Measurements from ENCODE around the gene KIAA1958. TPM values are rescaled to one million over a fixed set of nuclear protein-coding genes. Genes with fewer than 3 reads are reported as not detected.
A peak's percentile ranks its signal among the peaks of the same experiment; 100 is the strongest.
"Not testable (repeated sequence)": the region's sequence is repeated elsewhere in the genome, so short reads cannot be mapped to it uniquely, and the experiment has no call there.

KIAA1958 gene
- total and polyA plus RNA-seq, 5 experiments from 2014 or later: 2.6 to 11.8 (median 4.3) TPM

DNA sequence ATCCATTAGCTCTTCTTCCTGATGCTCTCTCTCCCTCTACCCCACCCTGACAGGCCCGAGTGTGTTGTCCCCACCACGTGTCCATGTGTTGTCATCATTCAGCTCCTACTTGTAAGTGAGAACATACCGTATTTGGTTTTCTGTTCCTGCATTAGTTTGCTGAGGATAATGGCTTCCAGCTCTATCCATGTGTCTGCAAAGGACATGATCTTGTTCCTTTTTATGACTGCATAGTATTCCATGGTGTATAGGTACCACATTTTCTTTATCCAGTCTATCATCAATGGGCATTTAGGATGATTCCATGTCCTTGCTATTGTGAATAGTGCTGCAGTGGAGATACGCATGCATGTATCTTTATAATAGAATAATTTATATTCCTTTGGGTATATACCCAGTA lies 186.6 kb downstream of the KIAA1958 start:
- H3K27ac Mint-ChIP-seq, POLR2A ChIA-PET, ATAC-seq, H3K27me3 Mint-ChIP-seq, H3K4me1 Mint-ChIP-seq, H3K4me3 Mint-ChIP-seq, DNase-seq: not testable (repeated sequence)
- H3K9me3 Mint-ChIP-seq: peaks cover 0 to 20% (median 11%) of the 10 kb centered on the region in 9 donors
- H3K36me3 Mint-ChIP-seq: peaks cover 0 to 10% (median 6%) of the 10 kb centered on the region in 3 donors

DNA sequence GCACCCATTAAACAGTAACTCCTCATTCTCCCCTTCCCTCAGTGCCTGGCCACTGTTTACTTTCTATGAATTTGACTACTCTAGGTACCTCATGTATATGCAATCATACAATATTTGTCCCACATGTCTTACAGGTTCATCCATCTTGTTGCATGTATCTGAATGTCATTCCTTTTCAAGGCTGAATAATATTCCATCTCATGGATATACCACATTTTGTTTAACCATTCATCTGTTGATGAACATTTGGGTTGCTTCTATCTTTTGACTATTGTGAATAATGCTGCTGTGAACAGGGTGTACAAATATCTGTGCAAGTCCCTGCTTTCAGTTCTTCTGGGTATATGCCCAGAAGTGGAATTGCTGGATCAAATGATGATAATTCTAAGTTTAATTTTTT lies 190.4 kb downstream of the KIAA1958 start:
- H3K27me3 Mint-ChIP-seq: peaks cover 0 to 4% (median 0%) of the 10 kb centered on the region in 5 donors
- POLR2A ChIA-PET: no interaction called here
- DNase-seq: no peak
- ATAC-seq: no peak
- peaks cover 0 to 28% (median 19%) of the 10 kb centered on the region in 9 donors for H3K9me3 Mint-ChIP-seq
- peaks cover 0 to 15% (median 14%) of the 10 kb centered on the region in 3 donors for H3K36me3 Mint-ChIP-seq
- H3K4me3 Mint-ChIP-seq: no peak overlapping the region
- peaks cover 1 to 5% (median 3%) of the 10 kb centered on the region in 4 donors for H3K4me1 Mint-ChIP-seq
- no peak overlapping the region for H3K27ac Mint-ChIP-seq

DNA sequence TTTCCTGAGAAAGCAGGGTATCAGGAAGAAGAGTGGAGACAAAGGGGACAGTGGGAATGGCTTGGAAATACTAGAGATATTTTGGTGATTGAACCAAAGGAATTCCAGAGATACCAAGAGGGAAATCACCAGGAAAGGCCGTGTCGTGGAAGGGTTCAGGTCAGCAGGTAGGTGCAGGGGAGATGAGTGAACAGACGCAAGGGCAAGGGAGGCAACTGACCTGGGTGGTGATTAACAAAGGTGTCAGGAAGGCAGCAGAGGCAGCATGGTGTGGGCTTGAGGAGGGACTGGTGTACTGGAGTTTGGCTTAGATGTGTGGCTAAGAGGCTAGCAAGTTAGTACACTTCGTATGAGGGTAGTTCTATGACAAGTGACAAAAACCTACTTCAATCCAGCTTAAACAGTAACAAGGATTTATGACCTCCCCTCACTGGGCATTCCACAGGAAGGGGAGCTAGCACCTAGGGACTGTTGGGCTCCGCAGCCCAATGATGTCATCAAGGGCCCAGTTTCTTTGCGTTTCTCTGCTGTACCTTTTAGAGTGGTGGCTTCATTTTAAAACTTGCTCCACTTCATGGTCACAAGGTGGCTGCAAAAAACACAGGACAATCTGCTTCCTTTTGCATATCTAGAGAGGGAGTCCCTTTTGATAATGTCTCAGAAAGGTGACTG lies 194.2 kb downstream of the KIAA1958 start:
- H3K9me3 Mint-ChIP-seq: peaks cover 0 to 33% (median 20%) of the 10 kb centered on the region in 9 donors
- ATAC-seq (no peak), DNase-seq (no peak)
- peaks cover 0 to 4% (median 0%) of the 10 kb centered on the region in 5 donors for H3K27me3 Mint-ChIP-seq
- H3K36me3 Mint-ChIP-seq: peaks cover 10 to 21% (median 15%) of the 10 kb centered on the region in 3 donors
- H3K27ac Mint-ChIP-seq: peak overlapping the region in 2 of 10 donors; percentile 6 to 87
- peaks cover 7 to 15% (median 8%) of the 10 kb centered on the region in 4 donors for H3K4me1 Mint-ChIP-seq
- POLR2A ChIA-PET: no interaction called here
- H3K4me3 Mint-ChIP-seq: peak overlapping the region in 1 of 10 donors; percentile 26

DNA sequence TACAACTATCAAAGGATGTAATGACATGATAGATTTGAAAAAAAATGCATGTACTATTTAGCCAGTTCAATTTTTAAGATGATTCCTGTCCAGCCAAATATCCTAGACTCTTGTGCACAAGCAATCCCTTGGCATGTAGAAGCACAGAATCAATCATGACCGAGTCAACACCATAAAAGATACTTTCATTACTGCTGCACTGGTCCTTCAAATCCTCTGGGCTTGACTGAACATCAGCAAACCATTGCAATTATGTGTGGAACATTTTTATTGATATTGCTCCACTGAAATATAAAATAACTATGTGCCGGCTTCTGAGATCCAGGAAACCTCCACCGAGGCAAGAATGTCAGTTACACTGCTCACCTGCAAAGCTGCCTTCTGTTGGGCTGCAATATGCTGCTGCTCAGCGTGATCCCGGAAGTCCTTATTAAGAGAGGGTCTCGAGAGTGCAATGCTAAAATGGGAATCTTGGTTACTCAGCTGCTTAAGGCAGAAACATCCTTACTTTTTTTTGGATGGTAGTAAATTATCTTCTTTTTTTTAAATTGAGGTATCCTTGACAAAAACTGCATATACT lies 202.6 kb downstream of the KIAA1958 start:
- Mint-ChIP-seq H3K36me3 (peaks cover 4 to 90% (median 42%) of the 10 kb centered on the region in 3 donors), H3K4me1 (peaks cover 0 to 4% (median 1%) of the 10 kb centered on the region in 4 donors), H3K27me3 (no peaks in the 10 kb centered on the region), H3K4me3 (no peak overlapping the region), H3K9me3 (peaks cover 0 to 2% (median 0%) of the 10 kb centered on the region in 9 donors), H3K27ac (no peak overlapping the region)
- no peak for DNase-seq
- no peak for ATAC-seq
- POLR2A ChIA-PET: no interaction called here

DNA sequence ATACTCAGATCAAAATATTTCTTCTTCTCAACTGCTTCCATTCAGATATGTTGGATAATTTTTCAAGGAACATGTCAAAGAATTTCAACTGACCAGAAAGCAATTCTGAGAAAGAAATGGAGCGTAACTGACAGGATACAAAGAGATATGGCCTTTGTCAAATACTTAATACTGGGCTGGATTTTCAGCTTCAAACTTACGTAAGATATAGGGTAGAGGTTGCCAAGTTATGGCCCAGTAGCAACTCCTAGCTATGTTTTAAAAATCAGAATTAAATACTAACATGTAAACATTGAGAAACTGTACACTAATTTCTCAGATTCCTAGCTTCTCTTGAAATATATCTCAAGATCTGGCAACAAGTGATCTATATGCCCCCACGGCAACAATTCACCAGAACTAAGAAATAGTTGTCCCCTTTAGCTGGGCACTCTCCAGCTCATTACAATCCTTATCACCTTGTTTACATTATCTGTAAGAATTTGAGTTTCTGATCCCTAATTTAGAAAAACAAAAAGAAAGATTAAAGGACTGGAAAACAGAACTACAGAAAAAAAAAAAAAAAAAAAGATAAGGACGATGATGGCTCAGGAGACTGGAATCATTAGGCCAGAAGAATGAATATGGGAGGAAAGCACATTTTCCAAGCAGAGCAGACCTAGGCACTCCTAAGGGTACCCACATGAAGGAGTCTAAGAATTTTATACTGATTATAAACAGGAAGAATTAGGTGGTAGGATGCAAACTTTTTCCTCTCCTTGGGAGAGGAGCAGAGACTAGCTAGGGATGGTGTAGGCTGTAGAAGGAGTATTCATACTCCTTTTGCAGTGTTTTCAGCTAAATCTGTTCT lies 208.3 kb downstream of the KIAA1958 start:
- Mint-ChIP-seq H3K27ac (peak overlapping the region in 3 of 10 donors; percentile 26 to 65 (median 64)), H3K9me3 (no peaks in the 10 kb centered on the region), H3K4me3 (no peak overlapping the region), H3K27me3 (no peaks in the 10 kb centered on the region), H3K36me3 (peaks cover 8 to 76% (median 35%) of the 10 kb centered on the region in 3 donors), H3K4me1 (peaks cover 5 to 18% (median 10%) of the 10 kb centered on the region in 4 donors)
- ATAC-seq (no peak), DNase-seq (no peak)
- POLR2A ChIA-PET: no interaction called here

DNA sequence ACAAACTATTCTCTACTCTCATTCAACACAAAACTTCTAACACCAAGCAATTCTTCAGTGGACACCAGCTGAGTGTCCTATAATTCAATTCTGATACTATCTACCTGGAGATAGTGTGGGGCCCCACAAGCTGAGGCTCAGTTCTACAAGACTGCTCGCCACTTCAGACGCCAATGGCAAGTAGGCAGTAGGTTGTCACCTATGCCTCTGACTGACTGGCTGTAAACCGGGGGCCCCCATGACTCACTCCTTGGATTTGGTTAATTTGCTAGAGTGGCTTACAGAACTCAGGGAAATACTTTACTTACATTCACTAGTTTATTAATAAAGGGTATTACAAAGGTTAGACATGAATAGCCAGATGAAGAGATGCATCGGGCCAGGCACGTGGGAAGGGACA lies 209.8 kb downstream of the KIAA1958 start:
- Mint-ChIP-seq H3K4me1 (peaks cover 5 to 21% (median 12%) of the 10 kb centered on the region in 4 donors), H3K27ac (peak overlapping the region in 3 of 10 donors; percentile 44 to 48 (median 48)), H3K4me3 (no peak overlapping the region), H3K36me3 (peaks cover 8 to 76% (median 36%) of the 10 kb centered on the region in 3 donors), H3K27me3 (no peaks in the 10 kb centered on the region), H3K9me3 (no peaks in the 10 kb centered on the region)
- POLR2A ChIA-PET: no interaction called here
- DNase-seq (no peak), ATAC-seq (no peak)

DNA sequence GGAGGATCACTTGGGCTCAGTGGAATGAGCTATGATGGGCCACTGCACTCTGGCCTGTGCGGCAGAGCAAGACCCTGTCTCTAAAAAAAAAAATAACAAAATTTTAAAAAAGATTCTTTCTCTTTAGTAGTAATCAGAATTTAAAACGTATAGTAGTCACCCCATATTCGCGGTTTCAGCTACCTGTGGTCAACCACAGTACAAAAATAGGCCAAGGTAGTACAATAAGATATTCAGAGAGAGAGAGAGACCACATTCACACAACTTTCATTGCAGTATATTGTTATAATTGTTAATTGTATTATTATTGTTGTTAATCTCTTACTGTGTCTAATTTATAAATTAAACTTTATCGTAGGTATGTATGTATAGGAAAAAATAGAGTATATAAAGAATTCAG lies 212.6 kb downstream of the KIAA1958 start:
- Mint-ChIP-seq H3K9me3 (no peaks in the 10 kb centered on the region), H3K4me1 (peaks cover 5 to 23% (median 18%) of the 10 kb centered on the region in 4 donors), H3K4me3 (no peak overlapping the region), H3K36me3 (peaks cover 4 to 69% (median 31%) of the 10 kb centered on the region in 3 donors), H3K27me3 (no peaks in the 10 kb centered on the region), H3K27ac (peak overlapping the region in 1 of 10 donors; percentile 63)
- POLR2A ChIA-PET: no interaction called here
- ATAC-seq (no peak), DNase-seq (no peak)

DNA sequence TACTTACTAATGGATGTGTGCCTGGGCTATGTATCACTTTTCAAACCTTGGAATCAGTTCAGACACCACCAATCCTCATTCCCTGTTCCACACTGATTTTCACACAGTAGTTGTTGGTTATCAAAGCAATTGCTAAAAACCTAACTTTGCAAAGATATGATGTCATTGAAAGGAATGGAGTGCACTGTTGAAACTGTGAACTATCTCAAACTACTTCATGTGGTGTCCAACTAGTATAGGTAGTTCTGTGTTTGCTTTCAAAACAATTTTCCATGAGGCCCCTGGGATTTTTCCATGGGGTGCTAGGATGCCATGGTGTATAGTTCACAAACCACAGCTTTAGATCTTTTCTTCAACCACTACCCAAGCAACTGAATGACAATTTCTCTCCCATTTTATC lies 213.5 kb downstream of the KIAA1958 start:
- ATAC-seq: no peak
- Mint-ChIP-seq H3K27ac (no peak overlapping the region), H3K4me3 (no peak overlapping the region), H3K27me3 (no peaks in the 10 kb centered on the region), H3K9me3 (no peaks in the 10 kb centered on the region), H3K4me1 (peaks cover 5 to 23% (median 19%) of the 10 kb centered on the region in 4 donors), H3K36me3 (peaks cover 4 to 70% (median 31%) of the 10 kb centered on the region in 3 donors)
- DNase-seq: no peak
- POLR2A ChIA-PET: interaction anchor here (1.0 kb wide), 1 partner anchor 18 kb away, joined by 3 read pairs; the partner anchor contains the start of gene INIP

DNA sequence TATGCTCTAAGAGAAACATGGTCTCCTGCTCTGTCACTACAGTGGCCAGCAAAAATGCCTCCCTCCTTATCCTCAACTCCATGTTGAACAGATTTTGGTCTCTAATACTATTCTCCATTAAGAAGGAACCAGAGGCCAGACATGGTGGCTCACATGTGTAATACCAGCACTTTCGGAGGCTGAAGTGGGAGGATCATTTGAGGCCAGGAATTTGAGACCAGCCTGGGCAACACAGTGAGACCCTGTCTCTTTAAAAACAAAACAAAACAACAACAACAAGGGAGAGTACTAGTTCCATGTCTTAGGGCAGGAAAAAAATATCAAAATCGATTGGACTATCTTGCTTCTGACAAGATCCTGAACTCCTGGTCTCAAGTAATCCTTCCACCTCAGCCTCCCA lies 216.7 kb downstream of the KIAA1958 start:
- Mint-ChIP-seq H3K4me1 (peaks cover 11 to 29% (median 25%) of the 10 kb centered on the region in 4 donors), H3K9me3 (no peaks in the 10 kb centered on the region), H3K4me3 (no peak overlapping the region), H3K27me3 (no peaks in the 10 kb centered on the region), H3K27ac (peak overlapping the region in 1 of 10 donors; percentile 21), H3K36me3 (peaks cover 2 to 56% (median 22%) of the 10 kb centered on the region in 3 donors)
- POLR2A ChIA-PET: interaction anchor here (1.3 kb wide), 1 partner anchor 11 kb away, joined by 6 read pairs; no protein-coding TSS in a partner anchor
- DNase-seq (no peak), ATAC-seq (no peak)

DNA sequence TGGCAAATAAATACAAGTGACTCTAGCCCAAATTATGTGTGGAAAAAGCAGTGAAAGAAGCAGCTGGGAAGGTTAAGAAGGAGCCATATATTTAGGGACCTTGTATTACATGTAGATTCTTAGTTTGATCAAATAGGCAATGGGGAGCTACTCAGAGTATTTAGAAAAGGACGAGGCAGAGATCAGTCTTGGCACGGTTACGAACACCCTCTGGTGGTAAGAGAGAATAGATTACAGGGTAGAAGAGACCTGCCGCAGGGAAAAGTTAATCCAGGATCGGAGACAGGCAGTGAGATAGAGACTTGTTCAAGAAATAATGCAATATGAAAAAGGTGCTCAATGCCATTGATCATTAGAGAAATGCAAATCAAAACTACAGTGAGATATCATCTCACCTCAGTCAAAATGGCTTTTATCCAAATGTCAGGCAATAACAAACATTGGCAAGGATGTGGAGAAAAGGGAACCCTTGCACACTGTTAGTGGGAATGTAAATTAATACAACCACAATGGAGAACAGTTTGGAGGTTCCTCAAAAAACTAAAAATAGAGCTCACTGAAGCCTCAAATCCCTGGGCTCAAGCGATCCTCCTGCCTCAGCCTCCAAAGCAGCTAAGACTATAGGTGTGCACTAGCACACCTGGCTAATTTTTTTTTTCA lies 219.3 kb downstream of the KIAA1958 start:
- DNase-seq (no peak), ATAC-seq (no peak)
- H3K27me3 Mint-ChIP-seq: no peaks in the 10 kb centered on the region
- POLR2A ChIA-PET: no interaction called here
- no peaks in the 10 kb centered on the region for H3K9me3 Mint-ChIP-seq
- H3K27ac Mint-ChIP-seq: no peak overlapping the region
- H3K36me3 Mint-ChIP-seq: peaks cover 0 to 54% (median 16%) of the 10 kb centered on the region in 3 donors
- H3K4me3 Mint-ChIP-seq: no peak overlapping the region
- peaks cover 16 to 41% (median 27%) of the 10 kb centered on the region in 4 donors for H3K4me1 Mint-ChIP-seq

DNA sequence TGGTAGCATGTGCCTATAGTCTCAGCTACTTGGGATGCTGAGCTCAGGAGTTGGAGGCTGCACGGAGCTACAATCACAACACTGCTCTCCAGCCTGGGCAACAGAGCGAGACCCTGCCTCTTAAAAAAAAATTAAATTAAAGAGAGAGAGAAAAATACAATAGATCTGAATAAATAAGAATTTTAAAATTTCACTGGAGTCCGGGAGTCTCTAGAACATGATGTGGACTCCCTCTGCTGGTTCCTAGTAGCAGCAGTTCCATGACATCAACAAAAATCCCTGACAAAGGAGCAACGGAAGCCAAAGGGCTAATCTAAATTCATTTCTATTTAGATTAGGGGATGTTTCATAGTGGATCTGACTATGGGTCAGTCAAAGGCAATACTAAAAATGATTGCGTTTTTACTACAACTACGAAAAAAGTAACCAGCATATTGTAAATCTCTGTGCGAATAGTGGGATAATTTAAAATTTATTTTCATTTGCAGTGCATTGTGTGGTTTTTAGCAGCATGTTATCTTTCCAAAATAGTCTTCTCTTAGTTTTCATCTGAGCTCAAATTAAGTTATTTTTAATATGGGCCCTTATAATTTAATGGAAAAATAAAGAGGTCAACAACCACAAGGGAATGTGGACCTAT lies 224.5 kb downstream of the KIAA1958 start:
- peaks cover 0 to 47% (median 9%) of the 10 kb centered on the region in 3 donors for H3K36me3 Mint-ChIP-seq
- no peak for ATAC-seq
- H3K27me3 Mint-ChIP-seq: no peaks in the 10 kb centered on the region
- no peak overlapping the region for H3K27ac Mint-ChIP-seq
- H3K9me3 Mint-ChIP-seq: no peaks in the 10 kb centered on the region
- POLR2A ChIA-PET: interaction anchor here (0.5 to 0.6 kb wide), 2 partner anchors 10 to 597 kb away, joined by 3 to 4 read pairs; no protein-coding TSS in a partner anchor
- peaks cover 24 to 47% (median 44%) of the 10 kb centered on the region in 4 donors for H3K4me1 Mint-ChIP-seq
- no peak overlapping the region for H3K4me3 Mint-ChIP-seq
- DNase-seq: no peak

DNA sequence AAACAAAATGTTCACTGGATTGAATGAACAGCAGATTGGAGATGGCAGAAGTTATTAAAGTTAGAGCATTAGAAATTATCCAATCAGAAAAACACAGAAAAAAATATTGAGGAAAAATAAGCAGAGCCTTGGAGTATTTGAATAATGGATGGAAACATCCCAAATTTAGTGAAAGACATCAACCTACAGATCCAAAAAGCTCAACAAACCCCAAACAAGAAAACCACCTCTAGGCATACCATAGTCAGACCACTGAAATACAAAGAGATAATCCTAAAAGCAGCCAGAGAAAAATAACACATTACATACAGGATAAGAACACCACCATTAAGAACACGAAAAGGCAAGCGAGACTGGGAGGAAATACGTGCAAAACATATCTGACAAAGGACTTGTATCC lies 226.1 kb downstream of the KIAA1958 start:
- Mint-ChIP-seq H3K4me1 (peaks cover 22 to 60% (median 50%) of the 10 kb centered on the region in 4 donors), H3K27ac (peak overlapping the region in 1 of 10 donors; percentile 51)

More for the DNA sequence above, 226.1 kb downstream of the KIAA1958 start:
- H3K9me3 Mint-ChIP-seq: no peaks in the 10 kb centered on the region
- DNase-seq (no peak), ATAC-seq (no peak)
- POLR2A ChIA-PET: no interaction called here
- no peaks in the 10 kb centered on the region for H3K27me3 Mint-ChIP-seq
- H3K36me3 Mint-ChIP-seq: peaks cover 0 to 44% (median 8%) of the 10 kb centered on the region in 3 donors
- peak overlapping the region in 2 of 10 donors; percentile 34 to 35 for H3K4me3 Mint-ChIP-seq
